ENCODE measurements around the gene SLC25A48.
A peak's percentile ranks its signal among the peaks of the same experiment; 100 is the strongest.

Gene SLC25A48

GRCh38 chr5:135861641-135862040 lies 27.2 kb downstream of the SLC25A48 start:
- no peak for DNase-seq

DNA sequence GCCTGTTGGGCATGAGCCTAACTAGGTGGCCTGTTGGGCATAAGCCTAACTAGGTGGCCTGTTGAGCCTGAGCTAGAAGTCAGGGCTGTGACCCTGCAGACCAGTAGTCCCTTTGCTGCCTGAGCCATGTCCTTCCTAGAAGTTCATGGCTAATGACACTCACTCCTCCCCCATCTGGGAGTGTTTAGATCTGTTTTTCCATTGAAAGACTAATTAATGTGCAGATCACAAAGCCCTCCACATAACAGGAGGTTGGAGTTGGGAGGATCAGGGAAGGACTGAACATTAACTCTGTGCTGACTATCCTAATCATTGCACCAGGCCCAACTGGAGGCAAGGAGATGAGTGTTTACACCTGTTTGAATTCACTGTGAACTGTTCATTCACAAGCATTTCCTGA lies 27.6 kb downstream of the SLC25A48 start:
- DNase-seq, result no peak

DNA sequence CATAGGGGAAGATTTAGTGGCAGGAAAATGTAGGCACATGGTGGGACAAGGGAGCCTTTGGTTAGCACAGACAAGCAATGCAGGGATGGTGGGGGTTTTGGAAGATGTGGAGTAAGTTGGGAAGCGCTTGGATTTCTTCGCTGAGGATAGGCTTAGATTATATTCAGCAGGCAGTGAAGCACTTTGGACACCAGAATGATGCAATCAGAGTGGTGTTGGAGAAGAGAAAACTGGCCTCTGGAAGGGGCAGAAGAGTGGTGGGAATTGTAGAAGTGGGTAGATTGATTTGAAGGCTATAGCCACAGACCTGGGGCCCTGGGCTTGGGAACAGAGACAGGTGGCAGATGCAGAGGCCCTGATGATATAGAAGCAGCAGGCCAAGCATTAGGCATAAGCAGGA lies 28.3 kb downstream of the SLC25A48 start:
- DNase-seq, result no peak

GRCh38 chr5:135864503-135865435 lies 30.3 kb downstream of the SLC25A48 start:
- no peak for DNase-seq

GRCh38 chr5:135866016-135866415 lies 31.6 kb downstream of the SLC25A48 start:
- DNase-seq, result no peak

GRCh38 chr5:135867599-135867998 lies 33.1 kb downstream of the SLC25A48 start:
- no peak for DNase-seq

GRCh38 chr5:135868681-135869080 lies 34.2 kb downstream of the SLC25A48 start:
- no peak for DNase-seq

DNA sequence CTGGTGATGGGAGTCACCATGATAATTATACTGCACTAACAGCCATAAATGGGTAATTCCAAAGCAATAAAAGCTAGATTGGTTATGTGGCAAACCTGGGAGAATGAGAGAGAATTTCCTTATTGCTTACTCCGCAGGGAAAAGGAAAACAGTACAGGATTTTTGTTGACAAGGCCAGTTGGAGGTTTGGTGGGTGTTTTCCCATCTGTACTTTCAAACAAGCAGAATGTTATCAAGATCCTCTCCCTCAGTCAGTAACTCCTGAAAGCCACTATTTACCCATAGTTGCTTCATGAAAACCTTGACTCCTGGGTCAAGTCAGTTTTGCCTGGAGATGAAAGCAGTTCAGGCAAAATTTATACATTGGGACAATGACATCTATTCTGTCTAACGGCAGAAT lies 34.8 kb downstream of the SLC25A48 start:
- no peak for DNase-seq

GRCh38 chr5:135869935-135870334 lies 35.5 kb downstream of the SLC25A48 start:
- no peak for DNase-seq

DNA sequence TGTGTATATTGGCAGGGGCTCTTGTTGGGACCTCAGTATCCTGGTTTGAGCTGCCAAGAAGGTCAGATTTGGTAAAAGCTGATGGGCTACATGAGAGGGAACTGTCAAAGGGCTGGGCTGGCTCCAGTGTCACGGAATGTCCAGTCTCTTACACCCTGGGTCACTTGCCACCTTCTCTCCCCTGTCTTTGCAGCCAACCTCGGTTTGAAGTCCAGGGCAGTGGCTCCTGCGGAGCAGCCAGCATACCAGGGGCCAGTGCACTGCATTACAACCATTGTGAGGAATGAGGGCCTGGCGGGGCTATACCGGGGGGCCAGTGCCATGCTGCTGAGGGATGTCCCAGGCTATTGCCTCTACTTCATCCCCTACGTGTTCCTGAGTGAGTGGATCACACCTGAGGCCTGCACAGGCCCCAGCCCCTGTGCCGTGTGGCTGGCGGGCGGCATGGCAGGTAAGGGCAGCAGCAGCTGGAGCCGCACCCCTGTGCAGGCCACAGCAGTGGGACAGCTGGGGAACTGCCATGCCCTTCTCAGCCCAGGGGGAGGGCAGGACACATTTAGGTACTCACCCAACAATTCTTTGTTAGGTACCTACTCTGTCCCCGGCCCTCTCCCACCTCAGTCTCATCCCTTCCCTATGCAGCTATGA lies 36.9 kb downstream of the SLC25A48 start:
- DNase-seq, result no peak

DNA sequence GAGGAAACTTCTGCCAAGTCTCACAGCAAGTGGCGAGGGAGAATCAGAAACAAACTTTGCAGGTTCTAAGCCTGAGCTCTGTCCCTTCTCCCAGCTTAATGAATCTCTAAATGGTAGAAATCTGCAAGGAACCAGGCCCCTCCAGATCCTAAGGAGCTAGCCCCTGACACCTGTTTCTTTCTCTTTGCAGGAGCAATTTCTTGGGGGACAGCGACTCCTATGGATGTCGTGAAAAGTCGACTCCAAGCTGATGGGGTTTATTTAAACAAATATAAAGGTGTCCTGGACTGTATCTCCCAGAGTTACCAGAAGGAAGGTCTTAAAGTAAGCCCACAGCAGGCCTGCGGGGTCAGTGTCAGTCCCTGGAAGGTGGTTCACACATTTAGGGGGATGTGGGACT lies 39.4 kb downstream of the SLC25A48 start:
- DNase-seq, result no peak

DNA sequence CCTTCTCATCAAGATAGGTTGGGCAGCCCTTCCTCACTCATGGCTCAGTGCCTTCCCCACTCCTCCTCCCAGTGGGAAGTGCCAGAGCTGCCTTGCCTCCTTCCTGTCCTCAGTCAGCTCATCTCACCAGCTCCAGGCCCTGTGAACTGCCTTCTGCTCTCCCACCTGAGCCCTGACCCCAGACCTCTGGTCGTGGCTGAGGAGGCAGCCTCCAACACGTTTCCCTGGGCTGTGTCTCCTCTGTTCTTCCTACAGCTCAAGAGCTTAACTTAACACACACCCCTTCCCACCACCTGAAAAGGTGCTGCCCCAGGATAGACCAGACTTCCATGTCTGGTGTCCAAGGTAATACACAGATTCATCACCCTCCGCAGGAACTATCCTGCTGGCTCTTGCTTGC lies 40.0 kb downstream of the SLC25A48 start:
- no peak for DNase-seq

DNA sequence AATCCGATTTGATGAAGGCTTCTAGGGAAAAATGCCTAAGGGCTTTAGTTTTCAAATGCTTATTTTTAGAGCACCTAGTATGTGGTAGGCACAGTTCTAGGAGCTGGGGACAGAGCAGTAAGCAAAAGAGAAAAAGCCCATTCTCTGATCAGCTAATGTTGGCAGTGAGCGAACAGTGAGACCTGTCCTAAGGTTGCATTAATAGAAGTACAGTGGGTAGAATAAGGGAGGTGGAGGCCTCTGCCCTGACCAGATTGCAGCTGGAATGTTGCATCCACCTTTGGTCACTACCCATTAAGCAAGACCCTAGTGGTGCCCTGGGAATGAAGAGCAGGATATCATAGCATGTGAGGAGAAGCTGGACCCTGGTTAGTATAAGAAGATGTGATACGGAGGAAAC lies 41.1 kb downstream of the SLC25A48 start:
- no peak for DNase-seq

- no peak for DNase-seq
Measured at GRCh38 chr5:135876146-135876545, 41.7 kb downstream of the SLC25A48 start.

GRCh38 chr5:135877570-135878155 lies 43.2 kb downstream of the SLC25A48 start:
- no peak for DNase-seq

DNA sequence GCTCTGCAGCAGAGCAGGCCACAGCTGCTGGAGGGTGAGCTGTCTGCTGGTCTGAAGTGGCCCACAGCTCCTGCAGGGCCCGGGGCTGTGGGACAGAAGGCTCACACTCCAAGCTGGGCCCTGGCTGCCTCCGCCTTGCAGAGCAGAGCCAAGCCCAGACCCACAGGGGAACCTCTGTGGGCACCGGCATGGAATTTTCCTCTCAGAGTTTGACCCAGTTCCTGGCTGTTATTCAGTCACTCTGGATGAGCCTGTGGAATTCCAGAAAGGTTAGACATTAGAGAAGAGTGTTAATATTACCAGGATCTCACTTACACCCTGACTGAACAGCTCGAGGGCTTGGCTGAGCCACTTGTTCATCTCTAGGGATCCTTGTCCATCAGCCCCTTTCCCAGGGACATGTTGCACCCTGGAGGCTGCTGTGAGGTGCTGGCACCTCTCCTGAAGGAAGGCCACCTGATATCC lies 43.7 kb downstream of the SLC25A48 start:
- no peak for DNase-seq

DNA sequence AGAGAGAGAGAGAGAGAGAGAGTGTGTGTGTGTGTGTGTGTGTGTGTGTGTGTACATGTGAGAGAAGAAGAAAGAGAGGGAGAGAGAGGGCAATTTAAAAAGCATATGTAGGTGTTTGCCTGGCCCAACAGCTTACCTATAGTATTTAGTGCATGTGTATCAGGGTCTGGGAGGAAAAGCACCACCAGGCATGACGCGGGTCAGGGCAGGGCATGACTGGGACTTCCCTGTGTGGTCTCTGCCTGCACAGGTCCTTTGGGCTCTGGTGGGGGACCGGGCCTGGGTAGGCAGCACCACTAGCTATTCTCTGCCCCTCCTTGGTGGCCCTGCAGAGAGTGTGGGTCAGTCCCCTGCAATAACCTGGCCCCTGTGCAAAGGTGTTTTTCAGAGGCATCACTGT lies 45.1 kb downstream of the SLC25A48 start:
- DNase-seq, result no peak

DNA sequence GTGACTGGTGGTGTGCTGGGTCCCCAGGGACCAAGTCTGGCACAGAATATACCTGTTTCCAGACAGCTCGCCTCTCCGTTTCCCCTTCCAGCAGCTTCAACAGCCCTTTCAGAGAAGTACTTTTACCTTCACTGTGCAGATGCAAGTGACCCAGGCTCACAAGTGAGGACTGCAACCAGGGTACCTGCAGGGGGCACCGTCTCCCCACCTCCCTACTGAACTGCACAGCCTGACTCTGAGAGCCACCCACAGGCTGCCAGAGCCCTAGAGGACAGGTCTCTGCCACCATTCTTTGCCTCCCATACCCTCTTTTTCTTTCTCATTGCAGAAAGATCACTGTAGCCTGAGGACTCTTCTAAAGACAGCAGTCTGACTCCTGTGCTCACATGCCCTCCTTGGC lies 45.8 kb downstream of the SLC25A48 start:
- DNase-seq, result no peak

GRCh38 chr5:135880801-135881200 lies 46.3 kb downstream of the SLC25A48 start:
- peak; percentile 29 for DNase-seq

DNA sequence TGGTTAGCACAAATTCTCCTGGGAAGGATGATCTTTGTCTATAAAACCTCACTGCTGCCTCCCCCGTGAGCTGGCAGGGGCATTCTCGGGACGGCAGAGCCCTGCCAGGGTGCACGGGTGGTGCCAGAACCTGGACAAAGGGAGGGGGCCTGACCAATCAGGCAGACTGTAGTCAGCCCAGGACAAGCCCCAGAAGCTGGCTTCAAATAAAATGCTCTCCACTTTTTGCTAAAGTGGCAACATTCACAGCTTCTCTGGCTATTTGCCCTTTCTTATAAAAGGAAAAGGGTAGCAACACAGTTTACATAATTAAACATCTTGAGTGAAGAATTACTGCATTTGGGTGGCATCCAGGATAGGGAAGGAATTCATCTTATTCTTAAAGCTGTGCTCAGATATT lies 46.8 kb downstream of the SLC25A48 start:
- DNase-seq, result no peak

DNA sequence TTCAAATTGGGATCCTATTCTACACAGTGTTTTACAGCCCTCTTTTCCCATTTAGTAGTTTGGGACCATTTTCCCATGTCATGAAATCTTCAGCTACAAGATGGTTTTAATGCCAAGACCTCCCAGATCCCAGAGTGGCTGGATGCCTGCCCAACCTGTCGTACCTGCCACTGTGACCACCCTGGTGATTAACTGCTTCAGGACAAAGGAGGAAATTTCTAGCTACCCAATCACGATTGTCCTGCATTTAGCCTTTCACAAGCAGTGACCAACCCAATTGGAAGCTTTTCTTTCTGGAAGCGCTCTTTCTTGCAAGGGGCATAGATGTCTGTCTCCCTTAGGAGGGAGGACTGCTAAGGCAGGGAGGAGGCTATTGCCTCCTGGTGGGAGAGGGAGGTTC lies 47.4 kb downstream of the SLC25A48 start:
- no peak for DNase-seq

GRCh38 chr5:135883026-135883425 lies 48.6 kb downstream of the SLC25A48 start:
- no peak for DNase-seq

DNA sequence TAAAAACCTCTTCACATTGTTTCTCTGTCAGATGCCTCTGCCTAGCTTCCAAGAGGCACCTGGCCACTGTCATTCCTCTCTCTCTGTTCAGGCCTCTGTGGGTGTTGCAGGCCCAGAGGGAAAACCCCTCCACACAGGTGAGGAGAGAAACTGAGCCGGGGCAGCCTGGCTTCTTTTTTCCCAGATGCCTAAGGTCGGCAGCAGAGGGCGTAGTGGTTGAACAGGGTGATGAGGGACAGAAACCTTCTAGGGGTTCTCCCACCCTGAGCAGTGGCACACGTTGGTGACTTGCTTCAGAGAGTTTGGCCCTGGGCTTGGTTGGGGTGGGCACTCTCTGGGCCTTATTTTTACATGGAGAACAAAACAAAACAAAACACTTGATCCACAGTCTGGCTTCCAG lies 49.0 kb downstream of the SLC25A48 start:
- no peak for DNase-seq

DNA sequence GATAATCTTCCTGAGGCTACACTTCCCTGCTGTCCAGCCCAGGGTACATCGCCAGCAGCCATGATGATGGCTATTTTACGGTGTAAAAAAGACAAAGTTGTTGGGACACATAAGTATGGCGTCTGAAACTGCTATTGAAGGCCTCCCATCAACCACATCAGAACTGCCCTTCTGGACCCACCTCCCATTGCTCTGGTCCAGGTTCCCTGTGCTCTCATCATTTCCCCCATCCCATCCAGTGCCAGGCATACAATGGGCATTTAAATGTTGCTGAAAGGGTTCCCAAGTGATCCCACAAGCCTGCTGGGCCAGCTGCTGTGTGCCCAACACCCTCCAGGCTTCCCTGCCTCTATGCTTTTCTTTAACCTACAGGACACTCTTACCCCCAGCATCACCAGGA lies 50.6 kb downstream of the SLC25A48 start:
- no peak for DNase-seq

Measured in NCI-H2029 (cell line).